NAMALWA (cell line): ENCODE data around the gene GALT.

Experiments used
- DNase-seq: peaks from one replicate; pipeline ENCODE4 v3.0.0-alpha.2; 2015; ENCODE audit warnings: low spot score

GALT gene

DNA sequence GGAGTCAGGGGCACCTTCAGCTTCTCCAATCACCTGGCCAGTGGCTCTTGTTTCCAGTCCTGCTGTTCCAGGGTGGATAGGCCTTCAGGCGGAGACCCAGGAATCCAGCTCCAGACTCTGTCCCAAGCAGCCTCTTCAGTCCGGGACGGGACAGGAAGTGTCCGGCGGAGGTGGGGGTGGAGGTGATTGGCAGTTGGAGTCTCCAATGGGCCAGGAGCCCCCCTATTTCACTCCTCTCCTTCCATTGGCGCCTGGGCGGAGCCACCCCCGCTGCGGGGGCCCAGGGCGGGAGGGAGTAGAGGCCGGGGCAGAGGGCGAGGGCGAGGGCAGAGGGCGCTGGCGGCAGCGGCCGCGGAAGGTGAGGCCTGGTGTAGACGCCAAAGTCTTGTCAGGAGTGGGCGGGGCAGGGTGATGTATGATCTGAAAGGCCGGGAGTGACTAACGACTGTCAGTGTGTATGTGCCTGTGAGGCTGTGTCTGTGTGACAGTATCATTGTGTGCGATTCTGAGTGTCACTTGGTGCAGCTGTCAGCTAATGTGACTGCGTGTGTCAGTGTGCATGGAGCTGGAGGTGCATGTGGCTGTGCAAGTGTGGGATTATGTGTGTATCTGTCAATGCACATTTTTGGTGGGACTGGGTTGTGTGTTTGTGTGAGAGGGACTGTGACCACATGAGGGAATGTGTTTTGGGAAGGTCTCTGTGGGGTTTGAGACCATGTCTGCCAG lies 5.6 kb downstream of the GALT start, which contains the start of gene IL11RA:
TSS of gene IL11RA (plus strand) at position 310 of the 726 bp plus-strand sequence. CDS start 3,033 bp downstream, outside the sequence.
- no peak for DNase-seq

DNA sequence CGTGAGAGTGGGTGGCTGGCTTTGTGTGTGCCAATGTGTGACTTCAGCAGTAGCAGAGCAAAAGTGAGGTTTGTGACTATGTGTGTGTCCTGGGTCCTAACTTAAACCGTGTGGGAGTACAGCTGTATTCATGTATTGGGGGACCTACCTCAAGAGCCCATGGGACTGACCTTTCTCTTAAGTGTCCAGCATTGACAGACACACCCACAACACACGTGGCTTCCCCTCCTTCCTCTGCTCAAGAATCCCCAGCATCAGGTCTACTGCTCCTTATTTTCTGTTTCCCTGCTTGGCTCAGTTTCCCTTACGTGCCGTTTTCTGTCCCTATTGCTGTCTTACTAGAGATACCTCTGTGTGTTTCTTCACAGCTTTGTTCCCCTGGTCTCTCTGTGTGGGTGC lies 6.1 kb downstream of the GALT start:
- no peak for DNase-seq

GRCh38 chr9:34653151-34654072 lies 6.9 kb downstream of the GALT start:
- DNase-seq: no peak

DNA sequence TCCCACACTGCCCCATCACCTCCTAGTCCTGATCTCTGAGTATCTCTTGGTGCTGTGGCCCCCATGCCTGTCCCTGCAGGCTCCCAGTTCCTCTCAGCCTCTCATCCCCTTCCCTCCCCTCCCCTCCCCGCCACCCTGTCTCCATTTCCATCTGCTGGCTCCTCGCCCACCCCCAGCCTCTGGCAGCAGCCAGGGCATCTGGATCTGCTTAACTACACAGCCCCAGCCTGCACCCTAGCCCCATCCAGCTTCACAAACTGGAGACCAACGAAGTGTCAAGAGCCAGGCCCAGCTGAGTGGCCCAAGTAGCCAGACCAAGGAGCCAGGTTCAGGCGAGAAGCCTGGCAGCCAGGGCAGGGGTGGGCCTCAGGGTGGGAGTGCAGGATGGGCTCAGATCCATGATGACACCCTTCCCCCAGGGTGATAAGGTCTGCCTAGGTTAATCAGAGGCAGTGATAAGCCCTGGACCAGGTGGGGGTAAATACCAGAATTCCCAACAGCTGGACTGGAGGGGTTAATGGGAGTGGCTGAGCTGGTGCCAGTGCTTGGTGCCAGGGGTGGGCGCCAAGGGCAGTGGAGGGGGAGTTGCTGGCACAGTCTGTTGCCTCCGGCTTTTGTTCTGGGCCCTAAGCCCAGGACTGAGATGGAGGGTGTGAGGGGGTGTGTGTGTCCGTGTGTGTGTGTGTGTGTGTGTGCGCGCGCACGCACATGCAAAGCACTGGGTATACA lies 8.0 kb downstream of the GALT start:
- DNase-seq: no peak

- no peak for DNase-seq
Measured at GRCh38 chr9:34655394-34655793, 8.9 kb downstream of the GALT start.

DNA sequence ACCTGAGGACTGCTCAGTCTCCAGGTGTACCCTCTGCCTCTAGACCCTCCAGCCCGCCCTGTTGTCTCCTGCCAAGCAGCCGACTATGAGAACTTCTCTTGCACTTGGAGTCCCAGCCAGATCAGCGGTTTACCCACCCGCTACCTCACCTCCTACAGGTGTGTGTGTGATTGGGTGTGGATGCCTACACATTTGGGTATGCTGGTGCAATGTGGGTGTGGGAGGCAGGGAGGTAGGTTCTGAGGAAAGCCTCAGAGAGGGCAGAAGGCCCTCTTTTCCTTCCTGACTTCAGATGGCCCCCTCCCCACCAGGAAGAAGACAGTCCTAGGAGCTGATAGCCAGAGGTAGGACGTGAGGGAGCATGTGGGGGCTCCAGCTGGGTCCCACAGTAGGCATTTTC lies 10.5 kb downstream of the GALT start:
- no peak for DNase-seq

- DNase-seq: no peak
Measured at GRCh38 chr9:34658461-34658860, 12.0 kb downstream of the GALT start.

DNA sequence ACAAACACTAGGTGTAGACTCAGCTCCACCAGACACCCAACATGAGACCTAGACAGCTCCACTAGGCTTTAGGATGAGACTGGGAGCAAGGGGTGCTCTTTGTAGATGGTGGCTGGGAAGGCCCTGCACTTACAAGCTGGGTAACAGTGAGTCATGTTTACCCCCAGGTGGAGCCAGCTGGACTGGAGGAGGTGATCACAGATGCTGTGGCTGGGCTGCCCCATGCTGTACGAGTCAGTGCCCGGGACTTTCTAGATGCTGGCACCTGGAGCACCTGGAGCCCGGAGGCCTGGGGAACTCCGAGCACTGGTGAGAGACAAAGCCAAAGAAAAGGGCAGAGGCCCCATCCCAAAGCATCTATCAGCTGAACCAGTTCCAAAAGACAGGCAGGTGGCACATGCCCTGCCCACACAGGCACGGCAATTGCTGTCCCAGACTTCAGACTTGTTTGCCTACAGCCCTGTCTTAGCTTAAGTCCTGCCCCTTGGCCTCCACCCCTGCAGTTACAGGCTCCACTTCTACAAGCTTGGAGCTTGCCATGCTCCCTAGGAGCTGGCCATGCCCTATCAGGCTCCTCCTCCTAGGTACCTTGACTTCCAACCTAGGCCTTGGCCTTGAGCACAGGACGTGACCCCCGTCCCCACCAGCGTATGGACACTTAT lies 13.2 kb downstream of the GALT start:
- DNase-seq: no peak

DNA sequence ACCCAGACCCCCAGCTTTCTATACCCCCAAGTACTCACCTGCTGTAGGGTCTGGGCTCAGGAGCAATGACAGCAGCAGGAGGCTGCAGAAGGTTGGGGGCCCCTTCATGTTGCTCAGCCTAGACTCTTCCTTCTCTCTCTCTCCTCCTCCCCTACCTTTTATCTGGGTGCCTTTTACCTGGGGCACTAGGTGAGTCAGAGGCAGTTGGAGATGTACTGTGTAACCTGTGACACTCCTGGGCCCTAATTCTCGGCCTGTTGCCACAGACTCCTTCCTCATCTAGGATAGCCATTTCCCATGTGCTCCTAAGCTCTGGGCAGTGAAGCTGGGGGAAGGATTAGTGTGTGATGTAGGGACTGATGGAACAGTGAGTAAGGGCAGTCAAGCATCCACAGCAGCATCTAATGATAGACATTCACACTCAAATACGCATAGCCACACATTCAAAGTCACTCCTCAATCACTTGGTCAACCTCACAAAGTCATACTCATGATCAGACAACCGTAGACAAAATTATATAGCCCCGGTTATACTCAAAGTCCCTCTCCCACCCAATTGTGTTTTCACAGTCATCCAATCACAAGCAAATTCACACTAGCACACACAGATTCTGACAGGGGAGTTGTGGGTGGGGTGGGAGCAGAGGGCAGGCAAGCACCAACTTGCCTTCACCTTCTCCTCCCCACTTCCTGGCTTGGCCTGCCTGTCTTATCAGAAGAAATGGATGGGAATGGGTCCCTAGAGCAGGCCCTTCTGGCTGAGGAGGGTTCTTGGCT lies 16.2 kb downstream of the GALT start, which contains the start of gene CCL27:
TSS of gene CCL27 (minus strand) at position 132 of the 777 bp plus-strand sequence. CDS start at position 108, 24 bp downstream.
- DNase-seq: no peak

DNA sequence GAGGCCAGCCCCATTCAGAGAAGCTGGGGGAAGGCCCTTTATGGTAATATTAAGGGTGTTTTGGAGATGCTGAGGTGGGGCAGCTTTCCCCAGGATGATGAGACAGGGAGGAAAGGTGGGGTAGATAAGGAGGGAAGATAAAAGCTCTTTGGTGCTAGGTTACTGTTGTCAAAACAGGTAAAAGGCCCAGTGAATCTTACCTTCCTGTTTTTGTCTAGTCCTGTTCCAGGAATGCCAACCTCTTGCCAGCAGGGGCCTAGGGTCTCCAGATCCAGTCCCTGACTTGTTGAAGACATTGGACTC lies 16.8 kb downstream of the GALT start:
- no peak for DNase-seq

DNA sequence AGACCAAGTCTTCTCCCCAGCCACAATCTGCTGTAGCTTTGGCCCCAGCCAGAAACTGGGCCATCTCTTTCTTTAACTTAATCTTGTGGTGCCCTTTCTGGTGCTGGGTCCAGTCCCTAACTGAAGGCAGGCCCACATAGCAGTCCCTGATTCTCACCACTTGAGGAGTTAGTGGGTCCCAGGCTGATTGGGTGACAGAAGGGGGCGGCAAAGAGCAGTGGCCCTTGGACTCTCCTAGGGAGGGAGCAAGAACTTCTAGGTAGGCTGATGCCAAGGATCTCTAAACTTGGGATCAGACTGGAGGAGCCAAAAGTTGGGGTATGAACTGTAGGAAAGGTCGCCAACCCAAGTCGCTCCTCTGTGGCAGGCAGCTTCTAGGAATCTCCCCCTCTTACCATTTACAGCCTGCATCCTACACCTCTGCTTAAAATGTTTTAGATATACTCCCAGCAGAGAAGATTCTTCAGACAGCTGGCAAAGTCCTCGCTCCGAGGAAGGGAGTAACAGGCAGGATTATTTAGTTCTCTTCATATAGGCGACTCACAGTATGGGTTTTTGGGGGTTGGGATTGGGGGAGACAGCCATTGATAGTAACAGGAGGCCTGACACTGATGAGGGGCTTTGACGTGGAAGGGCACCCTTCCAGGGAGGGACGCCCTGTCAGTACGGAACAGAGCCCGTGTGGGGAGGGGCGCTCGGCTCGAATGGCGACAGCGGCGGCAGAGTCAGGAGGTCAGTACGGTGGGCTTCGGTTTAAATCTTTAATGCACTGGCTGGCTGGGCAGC lies 18.0 kb downstream of the GALT start:
- DNase-seq: peak; percentile 88

- DNase-seq: no peak
Measured at GRCh38 chr9:34665067-34665380, 18.5 kb downstream of the GALT start.

GRCh38 chr9:34665381-34666250 lies 19.1 kb downstream of the GALT start:
- peak; percentile 96 for DNase-seq

DNA sequence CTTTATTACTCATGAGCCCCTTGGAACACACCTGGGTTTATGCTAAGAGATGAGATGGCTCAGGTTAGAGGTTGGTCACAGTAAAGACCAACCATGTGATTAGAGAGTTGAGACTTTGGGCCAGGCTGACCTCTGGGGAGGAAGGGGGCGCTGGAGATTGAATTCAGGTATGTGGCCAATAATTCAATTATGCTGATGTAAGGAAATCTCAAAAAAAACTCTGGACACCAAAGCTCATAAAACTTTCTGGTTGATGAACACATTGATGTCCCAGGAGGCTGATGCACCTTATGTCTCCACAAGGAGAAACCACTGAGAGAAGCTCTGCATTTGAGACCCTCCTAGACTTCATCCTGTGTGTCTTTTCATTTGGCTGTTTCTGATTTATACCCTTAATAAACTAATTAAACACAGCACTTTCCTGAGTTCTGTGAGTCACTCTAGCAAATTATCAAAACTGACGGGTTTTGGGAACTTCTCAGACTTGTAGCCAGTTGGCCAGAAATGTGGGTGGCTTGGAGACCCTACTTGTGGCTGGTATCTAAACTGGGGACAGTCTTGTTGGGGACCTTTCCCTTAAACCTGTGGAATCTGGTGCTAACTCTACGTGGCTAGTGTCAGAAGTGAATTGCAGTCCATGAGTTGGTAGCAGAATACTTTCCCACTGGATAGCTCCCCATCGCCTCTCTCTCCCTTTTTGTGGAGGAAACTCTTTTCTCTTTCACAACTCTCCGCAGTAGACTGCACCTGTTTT lies 23.5 kb downstream of the GALT start:
- DNase-seq: no peak

- DNase-seq: no peak
Measured at GRCh38 chr9:34671307-34671706, 24.8 kb downstream of the GALT start.

GRCh38 chr9:34674440-34674839 lies 28.0 kb downstream of the GALT start:
- no peak for DNase-seq

DNA sequence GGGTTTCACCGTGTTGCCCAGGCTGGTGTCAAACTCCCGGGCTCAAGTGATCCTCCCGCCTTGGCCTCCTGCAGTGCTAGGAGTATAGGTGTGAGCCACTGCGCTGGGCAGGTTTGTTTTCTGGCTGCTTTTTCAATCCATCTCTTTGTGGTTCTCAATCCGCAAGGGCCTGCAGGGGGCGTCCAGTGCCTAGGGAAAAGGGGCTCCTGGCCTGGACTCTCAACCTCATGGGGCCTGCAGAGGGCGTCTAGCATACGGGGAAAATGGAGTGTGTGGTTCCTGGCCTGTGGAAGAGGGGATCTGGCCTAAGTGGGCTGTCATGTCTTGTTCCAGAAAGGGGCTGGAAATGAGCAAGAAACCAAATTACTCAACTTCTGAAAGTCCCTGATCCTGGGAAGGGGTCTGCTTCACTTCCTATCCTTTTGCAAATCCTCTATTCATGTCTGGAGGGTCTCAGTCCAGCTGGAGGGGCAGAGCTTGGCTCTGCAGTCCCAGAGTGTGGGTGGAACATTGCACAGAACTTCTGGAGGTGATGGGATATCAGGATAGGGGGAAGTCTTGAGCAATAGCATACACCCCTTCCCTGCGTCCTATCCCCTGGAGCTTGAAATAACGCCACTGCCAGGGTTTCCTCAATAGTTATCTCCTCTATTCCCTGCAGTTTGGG lies 28.7 kb downstream of the GALT start:
- peak; percentile 87 for DNase-seq

- no peak for DNase-seq
Measured at GRCh38 chr9:34675869-34676268, 29.4 kb downstream of the GALT start.
